Astrocyte of the spinal cord (primary cell): ENCODE measurements around the gene NKAIN4.

Experiments
- DNase-seq: peaks from one replicate; pipeline ENCODE4 v3.0.0; 2011; ENCODE audit warnings: low read depth, low spot score
- H3K4me3 ChIP-seq: 2 replicates; pipeline ENCODE4 v1.5.1; 2011; ENCODE audit warnings: low read depth, mild to moderate bottlenecking, low read length, moderate library complexity
- in situ Hi-C: cut with HindIII; loops from 2 replicates; pipeline ENCODE4 v1.10.0; 2017; ENCODE audit warnings: low sequenced_read_pairs
- TF ChIP-seq, protein P1 (sequence below): IDR thresholded peaks from 2 replicates; pipeline ENCODE4 v1.5.1; 2012; ENCODE audit warnings: low read depth, mild to moderate bottlenecking, low read length, inconsistent platforms

NKAIN4 gene

DNA sequence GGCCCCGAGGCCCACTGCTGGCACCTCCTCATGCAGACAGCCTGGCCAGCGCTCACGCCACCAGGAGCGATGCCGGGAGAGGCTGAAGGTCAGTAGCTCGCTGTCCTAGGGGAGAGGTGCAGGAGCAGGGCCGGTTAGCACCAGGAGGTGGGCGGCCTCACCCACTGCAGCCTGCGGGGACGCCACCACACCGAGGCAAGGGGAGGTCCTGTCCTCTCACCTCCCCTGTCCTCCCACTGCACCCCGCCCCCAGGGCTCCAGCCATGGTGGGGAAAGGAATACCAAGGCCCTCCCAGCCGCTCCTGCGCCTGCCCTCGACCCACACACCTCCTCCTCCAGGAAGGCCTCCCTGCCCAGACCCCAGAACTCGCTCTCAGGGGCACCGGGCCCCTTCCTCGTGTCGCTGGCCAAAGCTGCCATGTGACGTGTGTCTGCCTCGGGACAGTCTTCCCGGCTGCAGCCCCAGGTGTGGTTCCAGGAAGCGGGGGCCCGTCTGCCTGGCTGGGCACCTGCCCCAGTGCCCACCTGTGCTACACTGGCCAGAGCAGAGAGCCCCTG, 6.5 kb downstream of the NKAIN4 start:
- in situ Hi-C loops: no loop called here
- no peak for DNase-seq
- no peak overlapping the region for H3K4me3 ChIP-seq
- TF ChIP-seq, protein P1, sequence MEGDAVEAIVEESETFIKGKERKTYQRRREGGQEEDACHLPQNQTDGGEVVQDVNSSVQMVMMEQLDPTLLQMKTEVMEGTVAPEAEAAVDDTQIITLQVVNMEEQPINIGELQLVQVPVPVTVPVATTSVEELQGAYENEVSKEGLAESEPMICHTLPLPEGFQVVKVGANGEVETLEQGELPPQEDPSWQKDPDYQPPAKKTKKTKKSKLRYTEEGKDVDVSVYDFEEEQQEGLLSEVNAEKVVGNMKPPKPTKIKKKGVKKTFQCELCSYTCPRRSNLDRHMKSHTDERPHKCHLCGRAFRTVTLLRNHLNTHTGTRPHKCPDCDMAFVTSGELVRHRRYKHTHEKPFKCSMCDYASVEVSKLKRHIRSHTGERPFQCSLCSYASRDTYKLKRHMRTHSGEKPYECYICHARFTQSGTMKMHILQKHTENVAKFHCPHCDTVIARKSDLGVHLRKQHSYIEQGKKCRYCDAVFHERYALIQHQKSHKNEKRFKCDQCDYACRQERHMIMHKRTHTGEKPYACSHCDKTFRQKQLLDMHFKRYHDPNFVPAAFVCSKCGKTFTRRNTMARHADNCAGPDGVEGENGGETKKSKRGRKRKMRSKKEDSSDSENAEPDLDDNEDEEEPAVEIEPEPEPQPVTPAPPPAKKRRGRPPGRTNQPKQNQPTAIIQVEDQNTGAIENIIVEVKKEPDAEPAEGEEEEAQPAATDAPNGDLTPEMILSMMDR: no peak

DNA sequence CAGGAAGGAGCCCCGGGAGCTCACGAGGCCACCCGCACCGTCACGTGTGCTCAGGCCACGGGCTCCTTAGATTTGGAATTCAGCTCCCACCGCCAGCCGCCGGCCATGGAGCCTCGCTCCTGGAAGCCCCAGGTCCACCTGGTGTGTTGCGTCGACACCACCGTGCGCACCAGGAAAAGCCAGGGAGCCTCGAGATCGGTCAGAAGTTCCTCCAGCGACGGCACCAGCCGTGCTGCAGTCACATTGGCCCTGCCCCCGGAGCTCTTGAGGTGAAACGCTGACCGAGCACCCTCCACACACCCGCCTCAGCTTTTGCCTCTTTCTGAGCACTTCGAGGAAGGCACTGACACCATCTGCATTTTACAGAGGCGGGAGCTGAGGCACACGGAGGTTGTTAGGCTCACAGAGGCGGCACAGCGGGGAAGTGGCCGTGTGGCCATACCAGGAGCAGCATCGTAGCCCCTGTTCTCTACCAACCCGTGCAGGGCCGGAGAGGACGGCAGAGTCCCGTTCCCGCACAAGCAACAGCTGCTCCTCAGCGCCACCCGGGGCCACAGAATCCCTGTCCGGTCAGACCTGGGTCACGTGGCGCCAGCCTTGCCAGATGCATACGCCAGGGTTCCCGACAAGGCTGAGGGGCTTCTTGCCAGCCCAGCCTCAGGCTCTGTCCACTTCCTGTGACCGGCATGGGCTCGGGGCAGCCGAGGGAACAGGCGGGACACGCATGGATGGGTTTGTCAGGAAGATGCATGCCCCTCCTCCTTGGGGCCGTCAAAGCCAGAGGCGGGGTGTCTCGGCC, 7.6 kb downstream of the NKAIN4 start:
- no peak overlapping the region for H3K4me3 ChIP-seq

DNA sequence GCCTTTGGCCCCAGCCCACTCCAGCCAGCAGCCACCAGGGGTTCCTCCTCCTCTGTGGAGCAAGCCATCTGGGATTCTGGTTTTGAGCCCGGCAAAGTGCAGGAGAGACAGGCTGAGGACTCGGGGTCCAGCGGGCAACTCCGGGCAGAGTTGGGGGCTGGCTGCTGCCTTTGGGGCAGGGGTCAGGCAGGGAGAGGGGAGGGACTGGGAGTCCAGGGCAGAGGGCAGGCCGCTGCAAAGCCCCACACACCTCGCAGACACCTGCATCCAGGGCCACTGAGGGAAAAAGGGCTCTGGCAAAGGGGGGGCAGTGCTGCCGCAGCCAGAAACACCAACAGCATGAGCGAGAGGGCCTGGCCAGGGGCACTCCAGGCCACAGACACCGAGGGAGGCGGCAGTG, 9.8 kb downstream of the NKAIN4 start:
- no peak for DNase-seq
- TF ChIP-seq, protein P1: no peak
- no peak overlapping the region for H3K4me3 ChIP-seq
- in situ Hi-C loops: no loop called here

More for the DNA sequence above, 7.6 kb downstream of the NKAIN4 start:
- in situ Hi-C loops: no loop called here
- DNase-seq: no peak
- TF ChIP-seq, protein P1: no peak

DNA sequence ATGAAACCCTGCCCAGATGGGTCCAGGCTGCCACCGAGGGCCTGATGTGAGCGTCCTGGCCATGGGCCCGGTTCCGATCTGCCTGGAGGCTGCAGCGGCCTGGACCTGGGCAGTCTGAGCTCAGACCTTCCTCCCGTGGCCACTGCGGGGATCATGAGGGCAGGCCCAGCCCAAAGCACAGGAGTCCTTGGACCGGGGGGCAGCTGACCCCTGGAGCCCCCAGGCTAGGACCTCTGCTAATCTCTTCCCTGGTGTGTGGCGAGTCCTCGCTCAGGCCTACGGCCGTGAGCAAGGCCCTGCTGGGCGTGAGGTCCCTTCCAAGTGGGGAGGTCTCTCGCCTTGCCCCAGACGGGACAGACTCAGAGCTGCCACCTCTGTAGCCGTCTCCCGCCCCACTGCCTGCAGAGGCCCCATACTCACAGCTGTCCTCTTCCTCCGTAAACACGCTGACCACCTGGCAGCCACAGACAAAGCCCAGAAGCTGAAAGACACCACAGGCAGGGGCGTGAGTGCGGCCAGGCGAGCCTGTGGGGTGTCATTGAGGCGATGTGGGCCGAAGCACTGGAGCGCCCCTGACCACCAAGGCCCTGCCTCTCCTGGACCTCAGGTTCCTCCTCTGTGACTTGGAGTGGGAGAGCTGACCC, 10.5 kb downstream of the NKAIN4 start:
- in situ Hi-C loops: no loop called here
- H3K4me3 ChIP-seq: no peak overlapping the region
- DNase-seq: no peak
- TF ChIP-seq, protein P1: no peak

DNA sequence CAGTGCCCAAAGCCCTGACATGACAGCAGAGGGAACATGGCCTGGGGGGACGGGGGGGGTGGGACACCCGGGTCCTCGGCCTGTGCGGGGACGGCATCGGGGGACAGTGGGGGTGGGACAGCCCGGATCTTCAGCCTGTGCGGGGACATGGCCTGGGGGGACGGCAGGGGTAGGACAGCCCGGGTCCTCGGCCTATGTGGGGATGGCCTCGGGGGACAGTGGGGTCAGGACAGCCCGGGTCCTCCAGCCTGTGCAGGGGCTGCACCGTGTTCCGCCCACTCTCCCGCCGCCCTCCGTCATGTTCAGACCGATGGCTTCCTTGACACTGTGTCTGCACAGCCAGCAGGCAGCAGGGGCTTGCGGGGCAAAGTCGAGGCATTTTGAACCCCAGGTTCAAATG, 11.5 kb downstream of the NKAIN4 start:
- TF ChIP-seq, protein P1: no peak
- in situ Hi-C loops: no loop called here
- no peak for DNase-seq
- no peak overlapping the region for H3K4me3 ChIP-seq

DNA sequence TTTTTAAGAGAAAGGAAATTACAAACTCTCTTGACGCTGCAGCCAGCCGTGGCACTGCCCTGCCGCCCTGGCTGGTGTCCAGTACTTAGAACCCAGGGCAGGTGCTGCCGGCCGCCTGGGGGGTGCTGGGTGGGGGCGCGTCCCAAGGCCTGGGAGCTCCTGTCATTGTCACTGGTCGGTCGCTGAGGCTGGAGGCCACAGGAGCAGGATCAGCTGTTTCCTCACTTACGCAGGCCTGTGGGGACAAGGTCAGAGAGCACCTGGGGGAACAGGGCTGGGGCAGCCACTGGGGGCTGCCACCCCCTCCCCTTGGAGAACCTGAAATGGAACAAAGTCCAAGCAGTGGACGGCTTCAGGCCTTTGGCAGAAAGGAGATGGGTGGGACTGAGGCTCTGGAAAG, 13.0 kb downstream of the NKAIN4 start:
- TF ChIP-seq, protein P1: no peak
- no peak overlapping the region for H3K4me3 ChIP-seq
- in situ Hi-C loops: no loop called here
- DNase-seq: no peak
